Measurements from ENCODE around the gene KRTAP2-2. TPM values are rescaled to one million over a fixed set of nuclear protein-coding genes. Genes with fewer than 3 reads are reported as not detected.
A peak's percentile ranks its signal among the peaks of the same experiment; 100 is the strongest.

Gene KRTAP2-2
- total RNA-seq, 1 experiment from 2014 or later: not detected

- no peaks in the 10 kb centered on the region for H3K79me2 ChIP-seq (ENCODE audit: low read depth)
- H3K4me2 ChIP-seq: peak overlapping the region; percentile 5
- peaks cover 13% of the 10 kb centered on the region; the same call in 1 of the 2 replicates for H3K9me3 ChIP-seq (ENCODE audit: insufficient read depth, low read depth)
- no peak overlapping the region for H2AFZ ChIP-seq
- ChIA-PET POLR2A (ENCODE audit: unreplicated experiment) (interaction anchor here (0.5 to 0.7 kb wide), 2 partner anchors 16 to 484 kb away, joined by 3 read pairs; no protein-coding TSS in a partner anchor), CTCF (interaction anchor here (0.7 kb wide), 1 partner anchor 32 kb away, joined by 3 read pairs; no protein-coding TSS in a partner anchor)
- peaks cover 19% of the 10 kb centered on the region for H3F3A ChIP-seq (ENCODE audit: insufficient read depth, low read depth)
- intact Hi-C loops (cut with micrococcal nuclease; ENCODE audit: unreplicated experiment): loop anchor here (2.0 kb wide), 1 partner anchor 62 kb away; no protein-coding TSS in a partner anchor
- H3K4me3 ChIP-seq: no peak overlapping the region
- H3K27me3 ChIP-seq (ENCODE audit: insufficient read depth, low read depth): no peaks in the 10 kb centered on the region
- H3K27ac ChIP-seq: peak overlapping the region; percentile 46; the same call in 1 of the 2 replicates
- no peak for TF ChIP-seq CTCF (conservative IDR thresholded peaks at IDR 0.05)
- TF ChIP-seq EZH2 (IDR thresholded peaks at IDR 0.05; ENCODE audit: low read depth): no peak
- BruUV-seq (replicated peaks): no TSS peak
- H3K9me2 ChIP-seq (ENCODE audit: insufficient read depth): no peaks in the 10 kb centered on the region
- H3K36me3 ChIP-seq (ENCODE audit: low read depth): no peaks in the 10 kb centered on the region
- H3K4me1 ChIP-seq (replicated peaks; ENCODE audit: insufficient read depth): peaks cover 30% of the 10 kb centered on the region
- no peaks in the 10 kb centered on the region for H4K20me1 ChIP-seq (ENCODE audit: insufficient read depth)
- DNase-seq: peak; percentile 34 to 90
Observed at GRCh38 chr17:41020336-41020735, 34.7 kb downstream of the KRTAP2-2 start.

- Histone ChIP-seq H3K4me1 (replicated peaks; ENCODE audit: insufficient read depth) (peaks cover 39% of the 10 kb centered on the region), H3K36me3 (ENCODE audit: low read depth) (no peaks in the 10 kb centered on the region), H3K9me3 (ENCODE audit: insufficient read depth, low read depth) (peaks cover 13% of the 10 kb centered on the region; the same call in 1 of the 2 replicates), H3F3A (ENCODE audit: insufficient read depth, low read depth) (peaks cover 19% of the 10 kb centered on the region), H3K79me2 (ENCODE audit: low read depth) (no peaks in the 10 kb centered on the region), H2AFZ (no peak overlapping the region), H3K27ac (no peak overlapping the region), H4K20me1 (ENCODE audit: insufficient read depth) (no peaks in the 10 kb centered on the region), H3K9me2 (ENCODE audit: insufficient read depth) (no peaks in the 10 kb centered on the region), H3K4me2 (no peak overlapping the region), H3K4me3 (no peak overlapping the region), H3K27me3 (ENCODE audit: insufficient read depth, low read depth) (no peaks in the 10 kb centered on the region)
- BruUV-seq (replicated peaks): no TSS peak
- ChIA-PET CTCF (no interaction called here), POLR2A (ENCODE audit: unreplicated experiment) (no interaction called here)
- intact Hi-C loops (cut with micrococcal nuclease; ENCODE audit: unreplicated experiment): no loop called here
- no peak for TF ChIP-seq EZH2 (IDR thresholded peaks at IDR 0.05; ENCODE audit: low read depth)
- no peak for TF ChIP-seq CTCF (conservative IDR thresholded peaks at IDR 0.05)
- DNase-seq: no peak
Observed at GRCh38 chr17:41019415-41019814, 35.6 kb downstream of the KRTAP2-2 start.

- peaks cover 48% of the 10 kb centered on the region for H3K4me1 ChIP-seq (replicated peaks; ENCODE audit: insufficient read depth)
- no peaks in the 10 kb centered on the region for H3K9me2 ChIP-seq (ENCODE audit: insufficient read depth)
- no peak for DNase-seq
- TF ChIP-seq EZH2 (IDR thresholded peaks at IDR 0.05; ENCODE audit: low read depth) (no peak), CTCF (conservative IDR thresholded peaks at IDR 0.05) (no peak)
- intact Hi-C loops (cut with micrococcal nuclease; ENCODE audit: unreplicated experiment): no loop called here
- no TSS peak for BruUV-seq (replicated peaks)
- H4K20me1 ChIP-seq (ENCODE audit: insufficient read depth): no peaks in the 10 kb centered on the region
- no peaks in the 10 kb centered on the region for H3K27me3 ChIP-seq (ENCODE audit: insufficient read depth, low read depth)
- CTCF ChIA-PET: no interaction called here
- no peak overlapping the region for H2AFZ ChIP-seq
- no peak overlapping the region for H3K4me2 ChIP-seq
- H3K79me2 ChIP-seq (ENCODE audit: low read depth): no peaks in the 10 kb centered on the region
- no peak overlapping the region for H3K27ac ChIP-seq
- POLR2A ChIA-PET (ENCODE audit: unreplicated experiment): no interaction called here
- peaks cover 8% of the 10 kb centered on the region; the same call in 1 of the 2 replicates for H3K9me3 ChIP-seq (ENCODE audit: insufficient read depth, low read depth)
- H3F3A ChIP-seq (ENCODE audit: insufficient read depth, low read depth): peaks cover 27% of the 10 kb centered on the region
- no peaks in the 10 kb centered on the region for H3K36me3 ChIP-seq (ENCODE audit: low read depth)
- no peak overlapping the region for H3K4me3 ChIP-seq
Observed at GRCh38 chr17:41018541-41018940, 36.5 kb downstream of the KRTAP2-2 start.
